OCI-LY7 (cell line): ENCODE data around the gene LRP1-AS. TPM values are rescaled to one million over a fixed set of nuclear protein-coding genes. Genes with fewer than 3 reads are reported as not detected.
A peak's percentile ranks its signal among the peaks of the same experiment; 100 is the strongest.

Experiments
- BruUV-seq: library from RNA; stranded (reverse); fragments of 400-500 nt; replicated peaks from 2 replicates; lab custom pipeline; 2021; lab: Mats Ljungman, UMichigan
- CTCF ChIA-PET: fragments of 300-600 bp; sonication (Branson Sonifier 250); formaldehyde crosslinking; loops from one replicate; lab custom pipeline; 2022; ENCODE audit warnings: antibody characterized with exemption; ENCODE audit not compliant: unreplicated experiment; lab: Charles Lee
- POLR2A ChIA-PET: fragments of 300-600 bp; sonication (Branson Sonifier 250); formaldehyde crosslinking; loops from one replicate; lab custom pipeline; 2022; ENCODE audit warnings: antibody characterized with exemption; lab: Charles Lee
- DNase-seq: peaks from one replicate; pipeline ENCODE4 v3.0.0-alpha.2; 2015; ENCODE audit warnings: low spot score
- H2AFZ ChIP-seq: fragments of 200-600 bp; sonication (generic), shearing (Covaris generic); 2 replicates; pipeline ENCODE4 v1.6.1; 2014; ENCODE audit warnings: mild to moderate bottlenecking, antibody characterized with exemption, low read length, moderate library complexity
- H3K27ac ChIP-seq: fragments of 200-600 bp; sonication (generic); 2 replicates; pipeline ENCODE4 v1.5.1; 2014; ENCODE audit warnings: mixed run types, low read depth, mild to moderate bottlenecking, moderate library complexity, low read length, inconsistent platforms; ENCODE audit not compliant: poor library complexity, severe bottlenecking
- H3K36me3 ChIP-seq: fragments of 200-600 bp; sonication (generic); 2 replicates; pipeline ENCODE4 v1.6.1; 2014; ENCODE audit warnings: mild to moderate bottlenecking, antibody characterized with exemption, low read length, moderate library complexity, mixed read lengths; ENCODE audit not compliant: insufficient read depth
- H3K4me1 ChIP-seq: fragments of 200-600 bp; sonication (generic); 2 replicates; pipeline ENCODE4 v1.5.1; 2014; ENCODE audit warnings: mild to moderate bottlenecking, low read length; ENCODE audit not compliant: insufficient read depth, poor library complexity, severe bottlenecking
- H3K4me2 ChIP-seq: fragments of 200-600 bp; sonication (generic); 2 replicates; pipeline ENCODE4 v1.6.1; 2014; ENCODE audit warnings: mild to moderate bottlenecking, low read length
- H3K4me3 ChIP-seq: fragments of 200-600 bp; sonication (generic); 2 replicates; pipeline ENCODE4 v1.5.1; 2014; ENCODE audit warnings: mild to moderate bottlenecking, low read depth, low read length; ENCODE audit not compliant: poor library complexity, severe bottlenecking
- H3K79me2 ChIP-seq: fragments of 200-600 bp; sonication (generic); 2 replicates; pipeline ENCODE4 v1.6.1; 2016; ENCODE audit warnings: low read depth, mild to moderate bottlenecking, low read length, moderate library complexity, mixed read lengths; ENCODE audit not compliant: insufficient read depth
- H3K9me2 ChIP-seq: fragments of 200-600 bp; sonication (generic); 2 replicates; pipeline ENCODE4 v1.6.1; 2016; ENCODE audit warnings: mild to moderate bottlenecking, low read length, mixed read lengths; ENCODE audit not compliant: insufficient read depth
- H3K9me3 ChIP-seq: fragments of 200-600 bp; sonication (generic); 2 replicates; pipeline ENCODE4 v1.6.1; 2014; ENCODE audit warnings: mild to moderate bottlenecking, mixed run types, low read length, mixed read lengths
- H4K20me1 ChIP-seq: fragments of 200-600 bp; sonication (generic); 2 replicates; pipeline ENCODE4 v1.6.1; 2014; ENCODE audit warnings: mild to moderate bottlenecking, antibody characterized with exemption, low read length, moderate library complexity, mixed read lengths; ENCODE audit not compliant: insufficient read depth
- CTCF ChIP-seq: fragments of 200-600 bp; sonication (generic); conservative IDR thresholded peaks from 2 replicates; pipeline ENCODE4 v1.5.1; 2014; ENCODE audit warnings: mild to moderate bottlenecking, antibody characterized with exemption, low read length, moderate library complexity, mixed read lengths
- EZH2phosphoT487 ChIP-seq: fragments of 200-600 bp; sonication (generic); IDR thresholded peaks from 2 replicates; pipeline ENCODE4 v1.6.1; 2018; ENCODE audit warnings: low read depth, borderline replicate concordance, mild to moderate bottlenecking, mixed run types, antibody characterized with exemption, low read length, moderate library complexity, mixed read lengths
- intact Hi-C: fragments of 100-400 bp; cut with micrococcal nuclease; formaldehyde crosslinking; loops from one replicate; pipeline ENCODE4 v1.10.0; 2022; ENCODE audit not compliant: unreplicated experiment
- total RNA-seq, 2 experiments: library from RNA; depleted of rRNA in 1 of 2; stranded (reverse); fragments of >200 nt in 1 of 2; shearing (Covaris generic) in 1 of 2; gene quantifications; 2 replicates each; pipeline ENCODE4 v1.2.3, GENCODE V29; 2014 to 2022

Gene LRP1-AS
- total RNA-seq, 2 experiments from 2014 or later = not detected

GRCh38 chr12:57156701-57157403, 9.4 kb upstream of the LRP1-AS start:
- no TSS peak for BruUV-seq
- no peak overlapping the region for H2AFZ ChIP-seq
- TF ChIP-seq CTCF (no peak), EZH2phosphoT487 (no peak)
- H3K79me2 ChIP-seq = no peaks in the 10 kb centered on the region
- no peaks in the 10 kb centered on the region for H3K9me3 ChIP-seq
- no peaks in the 10 kb centered on the region for H3K9me2 ChIP-seq
- H3K36me3 ChIP-seq = no peaks in the 10 kb centered on the region
- no peak overlapping the region for H3K4me2 ChIP-seq
- H3K27ac ChIP-seq = no peak overlapping the region
- ChIA-PET CTCF (no interaction called here), POLR2A (no interaction called here)
- H3K4me3 ChIP-seq = no peak overlapping the region
- intact Hi-C loops = no loop called here
- H3K4me1 ChIP-seq = peaks cover 5% of the 10 kb centered on the region
- no peak for DNase-seq
- H4K20me1 ChIP-seq = no peaks in the 10 kb centered on the region

- ChIA-PET POLR2A (no interaction called here), CTCF (no interaction called here)
- Histone ChIP-seq H3K9me3 (no peaks in the 10 kb centered on the region), H2AFZ (0 out of 2 replicates have a peak overlapping the region, but pooled peaks have one; percentile 26), H4K20me1 (no peaks in the 10 kb centered on the region), H3K36me3 (no peaks in the 10 kb centered on the region), H3K27ac (no peak overlapping the region), H3K79me2 (no peaks in the 10 kb centered on the region), H3K4me1 (peaks cover 5% of the 10 kb centered on the region), H3K9me2 (no peaks in the 10 kb centered on the region), H3K4me2 (no peak overlapping the region), H3K4me3 (no peak overlapping the region)
- BruUV-seq = no TSS peak
- DNase-seq = no peak
- intact Hi-C loops = no loop called here
- no peak for TF ChIP-seq EZH2phosphoT487
- TF ChIP-seq CTCF = no peak
These were observed 7.5 kb upstream of the LRP1-AS start for GRCh38 chr12:57154804-57155434.

GRCh38 chr12:57154076-57154475, 6.7 kb upstream of the LRP1-AS start:
- Histone ChIP-seq H3K4me3 (no peak overlapping the region), H3K9me3 (no peaks in the 10 kb centered on the region), H3K27ac (no peak overlapping the region), H3K79me2 (no peaks in the 10 kb centered on the region), H3K9me2 (no peaks in the 10 kb centered on the region), H3K4me1 (peaks cover 5% of the 10 kb centered on the region), H3K36me3 (no peaks in the 10 kb centered on the region), H2AFZ (no peak overlapping the region), H4K20me1 (no peaks in the 10 kb centered on the region), H3K4me2 (no peak overlapping the region)
- POLR2A ChIA-PET = interaction anchor here (0.6 kb wide), 2 partner anchors 188 to 352 kb away, joined by 3 read pairs; no protein-coding TSS in a partner anchor
- intact Hi-C loops = no loop called here
- CTCF ChIA-PET = interaction anchor here (0.6 kb wide), 1 partner anchor 15 kb away, joined by 7 read pairs; no protein-coding TSS in a partner anchor
- TF ChIP-seq CTCF = no peak
- no peak for TF ChIP-seq EZH2phosphoT487
- no TSS peak for BruUV-seq
- DNase-seq = no peak
